HG03097 (cell line): ENCODE results near the gene KCNQ1.

Experiments used
- ATAC-seq: cut with Tn5 transposase; IDR thresholded peaks from one replicate; pipeline ENCODE4 v1.9.1; 2021; ENCODE audit not compliant: unreplicated experiment, low FRiP score

The KCNQ1 gene

DNA sequence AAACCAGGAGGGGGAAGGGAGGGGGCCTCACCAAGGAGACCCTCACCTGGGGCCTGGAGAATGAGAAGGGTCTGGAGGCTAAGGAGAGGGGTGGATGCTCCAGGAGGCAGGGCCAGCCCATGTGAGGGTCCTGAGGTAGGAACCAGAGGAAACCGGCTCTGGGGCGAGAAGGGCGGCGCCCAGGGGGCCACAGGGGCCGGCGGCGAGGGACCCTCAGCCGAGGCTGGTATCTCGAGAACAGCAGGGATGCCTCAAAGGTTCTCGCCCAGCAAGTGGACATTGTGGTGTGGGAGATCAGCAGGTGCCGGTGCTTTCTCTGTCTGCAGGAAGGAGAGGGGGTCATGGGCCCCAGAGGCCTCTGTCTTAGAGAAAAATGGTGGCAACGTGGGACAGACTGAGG, 392.8 kb downstream of the KCNQ1 start:
- no peak for ATAC-seq

DNA sequence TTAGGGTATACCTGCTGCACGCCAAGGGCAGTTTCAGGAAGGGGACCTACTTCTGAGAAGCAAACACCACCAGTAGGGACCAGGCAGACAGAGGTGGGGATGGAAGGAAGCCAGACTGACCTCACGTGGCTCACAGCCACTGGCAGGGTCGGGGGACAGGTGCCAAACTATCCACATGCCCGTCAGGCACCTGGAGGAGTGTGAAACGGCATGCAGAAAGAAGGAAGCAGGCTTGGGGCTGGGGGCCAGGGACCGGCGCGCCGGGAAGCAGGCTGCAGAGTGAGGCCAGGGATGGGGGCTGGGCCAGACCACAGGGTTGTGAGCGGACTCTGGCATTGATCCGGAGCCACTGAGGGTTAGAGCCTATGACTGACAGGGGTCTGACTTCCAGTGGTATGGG, 393.3 kb downstream of the KCNQ1 start:
- ATAC-seq, result no peak

DNA sequence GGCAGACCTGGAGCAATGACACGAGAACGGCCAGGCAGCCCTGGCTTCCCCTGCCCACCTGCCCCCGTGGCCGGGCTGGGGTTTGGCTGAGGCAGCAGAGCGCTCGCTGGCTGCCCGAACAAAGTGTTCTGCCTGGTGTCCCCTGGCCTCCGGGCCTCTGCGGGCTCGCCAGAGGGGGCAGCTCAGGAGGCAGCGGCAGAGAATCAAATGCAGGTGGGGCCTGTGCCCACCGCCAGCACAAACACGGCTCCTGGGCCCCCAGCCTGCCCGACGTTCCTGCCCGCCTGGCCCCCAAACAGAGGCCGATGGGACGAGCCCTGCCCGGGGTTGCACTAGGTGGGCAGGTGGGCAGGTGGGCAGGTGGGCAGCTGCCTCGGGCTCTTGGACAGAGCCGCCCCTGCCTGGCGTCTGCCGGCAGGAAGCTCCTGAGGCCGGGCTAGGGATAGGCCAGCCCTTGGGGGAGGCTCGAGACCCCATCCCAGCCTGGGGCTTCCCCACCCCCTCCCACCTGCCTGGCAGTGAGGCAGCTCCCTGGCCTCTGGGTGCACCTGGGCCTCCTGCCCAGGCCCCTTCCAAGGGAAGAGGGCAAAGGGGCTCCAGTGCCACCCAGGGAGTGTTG, 394.0 kb downstream of the KCNQ1 start:
- no peak for ATAC-seq

DNA sequence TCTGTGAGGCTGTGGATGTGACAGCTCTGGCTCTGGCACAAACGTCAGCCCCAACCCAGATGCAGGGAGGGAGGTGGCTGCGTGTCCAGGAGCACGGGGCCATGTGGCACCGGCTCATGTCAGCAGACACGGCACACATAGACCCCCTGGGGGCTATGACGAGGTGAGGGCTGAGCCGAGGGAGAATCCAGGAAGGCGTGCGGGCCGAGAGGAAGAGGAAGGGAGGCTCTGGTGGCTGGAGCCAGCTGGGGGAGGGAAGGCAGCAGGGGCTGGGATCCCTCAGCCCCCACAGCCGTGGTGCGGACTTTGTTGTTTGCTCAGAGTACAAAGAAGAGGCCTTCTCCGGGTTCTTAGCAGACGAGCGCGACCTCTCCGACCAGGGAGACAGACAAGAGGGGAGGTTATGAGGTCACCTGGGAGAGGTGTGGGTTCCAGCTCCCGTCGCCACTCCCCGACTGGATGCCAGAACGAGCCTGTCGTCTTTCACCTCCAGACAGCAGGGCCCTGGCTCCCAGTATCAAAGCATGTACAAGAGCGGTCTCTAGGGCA, 394.7 kb downstream of the KCNQ1 start:
- no peak for ATAC-seq

DNA sequence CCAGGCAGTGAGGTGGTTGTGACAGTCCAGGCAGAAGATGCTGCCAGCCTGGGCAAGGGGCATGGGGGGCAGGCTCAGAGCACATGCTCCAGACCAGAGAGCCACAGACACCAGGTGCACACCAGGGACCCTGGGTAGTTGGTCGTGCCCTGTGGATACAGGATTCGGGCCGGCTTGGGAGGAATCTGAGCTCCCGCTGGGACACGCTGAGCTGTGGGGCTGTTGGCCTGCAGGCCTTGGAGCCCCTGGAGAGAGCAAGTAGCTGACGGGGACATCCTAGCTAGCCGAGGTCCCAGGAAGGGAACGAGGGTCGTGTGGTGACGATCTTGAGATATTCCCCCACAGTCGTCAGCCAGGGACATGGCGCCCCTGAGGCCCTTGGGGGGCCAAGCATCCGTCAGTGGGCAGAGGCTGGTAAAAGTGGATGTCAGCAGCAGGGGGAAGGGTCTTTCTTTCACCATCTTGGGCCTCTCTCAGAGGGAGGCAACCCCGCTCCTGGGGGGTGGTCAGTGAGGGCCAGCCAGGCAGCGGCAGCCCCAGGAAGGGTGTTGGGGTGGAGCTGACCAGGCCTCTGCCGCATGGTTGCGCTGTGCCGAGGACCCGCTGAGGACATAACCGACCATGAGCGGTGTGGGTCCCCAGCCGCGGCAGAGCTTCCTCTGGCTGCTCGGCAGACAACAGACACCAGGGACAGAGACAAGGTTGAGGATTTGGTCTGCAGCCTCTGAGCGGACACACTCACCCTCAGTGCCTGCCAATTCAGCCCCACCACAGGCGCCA, 396.8 kb downstream of the KCNQ1 start:
- ATAC-seq, result no peak

DNA sequence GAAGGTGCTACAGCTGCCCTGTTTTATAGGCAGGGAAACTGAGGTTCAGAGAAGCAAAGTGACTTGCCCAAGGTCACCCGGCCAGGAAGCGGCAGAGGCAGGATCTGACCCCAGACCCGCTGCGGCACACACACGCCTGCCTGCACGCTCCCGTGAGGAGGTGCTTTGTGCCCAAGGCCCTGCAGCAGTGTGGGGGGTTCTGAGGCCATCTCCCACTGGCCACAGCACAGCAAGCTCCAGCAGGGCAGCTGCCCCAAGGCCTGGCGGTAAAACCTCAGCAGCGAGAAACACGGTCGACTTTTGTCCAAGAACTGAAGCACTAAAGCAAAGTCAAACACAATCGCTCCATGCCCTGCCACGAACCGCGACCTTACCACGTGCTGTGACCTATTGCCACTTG, 398.1 kb downstream of the KCNQ1 start:
- no peak for ATAC-seq

DNA sequence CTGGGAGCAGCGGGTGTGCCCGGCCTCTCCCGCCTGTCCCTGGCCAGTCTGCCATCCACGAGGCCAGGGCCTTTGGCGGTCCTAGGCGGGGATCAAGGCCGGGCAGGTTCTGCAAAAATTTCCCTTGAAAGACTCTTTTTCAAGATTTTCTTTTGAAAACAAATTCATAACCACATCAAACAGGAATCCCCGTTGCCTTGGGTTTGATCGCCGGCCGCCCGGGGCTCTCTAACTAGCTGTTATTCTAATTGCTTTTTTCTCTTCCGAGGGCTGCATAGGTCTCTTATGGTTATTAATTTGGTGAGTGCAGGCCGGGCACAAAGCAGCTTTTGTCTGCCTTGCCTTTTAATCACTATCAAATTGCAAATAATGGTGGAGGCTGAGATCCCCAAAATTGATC, 398.7 kb downstream of the KCNQ1 start:
- no peak for ATAC-seq

DNA sequence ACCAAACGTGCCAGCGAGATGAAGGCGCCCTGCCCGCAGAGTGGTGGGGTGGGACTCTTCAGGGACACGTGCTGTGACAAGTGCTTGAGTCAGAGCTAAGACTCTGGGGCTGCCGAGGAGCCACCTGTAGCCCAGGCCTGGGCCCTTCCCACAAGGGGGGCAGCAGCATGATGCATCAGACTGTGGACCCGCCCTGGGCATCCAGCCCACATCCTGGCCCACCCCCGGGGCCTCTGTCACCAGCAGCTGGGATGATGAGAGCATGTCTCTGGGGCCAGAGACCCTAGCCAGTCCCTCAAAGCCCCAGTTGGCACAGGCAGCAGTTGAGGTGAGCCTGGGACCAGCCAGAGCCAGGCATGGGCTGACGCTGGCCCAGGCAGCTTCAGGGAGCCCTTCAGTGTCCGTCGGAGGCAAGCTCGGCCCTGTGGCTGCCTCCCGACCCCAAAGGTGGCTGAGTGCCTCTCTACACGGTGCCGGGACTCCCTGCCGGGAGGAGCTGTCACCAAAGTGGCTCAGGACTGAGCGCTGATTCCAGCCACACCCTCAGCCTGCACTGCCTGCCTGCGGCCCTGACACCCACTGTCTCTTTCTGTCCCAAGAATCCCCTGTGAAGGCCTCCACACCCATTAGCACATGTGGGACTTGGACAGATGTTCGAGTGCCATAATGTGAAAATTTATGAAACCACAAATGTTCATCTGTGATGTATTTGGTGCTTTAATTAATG, 399.5 kb downstream of the KCNQ1 start:
- no peak for ATAC-seq

DNA sequence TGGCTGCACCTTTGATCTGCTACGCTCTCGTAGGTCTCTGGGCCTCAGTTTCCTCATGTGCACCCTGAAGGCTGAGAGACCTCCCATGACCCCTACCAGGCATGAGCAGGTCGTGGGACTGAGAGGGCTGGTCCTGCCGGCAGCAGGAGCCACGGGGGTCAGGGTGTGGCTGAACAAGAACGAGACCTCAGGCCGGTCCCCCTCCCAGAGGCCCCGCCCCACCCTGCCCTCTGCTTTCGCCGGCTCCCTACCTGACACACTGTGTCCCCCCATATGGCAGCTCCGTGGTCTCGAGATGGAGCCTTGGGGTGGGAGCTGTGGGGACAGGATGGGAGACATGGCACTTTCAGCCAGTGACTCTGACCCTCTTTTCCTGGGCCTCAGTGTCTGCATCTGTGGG, 400.2 kb downstream of the KCNQ1 start:
- ATAC-seq, result no peak

DNA sequence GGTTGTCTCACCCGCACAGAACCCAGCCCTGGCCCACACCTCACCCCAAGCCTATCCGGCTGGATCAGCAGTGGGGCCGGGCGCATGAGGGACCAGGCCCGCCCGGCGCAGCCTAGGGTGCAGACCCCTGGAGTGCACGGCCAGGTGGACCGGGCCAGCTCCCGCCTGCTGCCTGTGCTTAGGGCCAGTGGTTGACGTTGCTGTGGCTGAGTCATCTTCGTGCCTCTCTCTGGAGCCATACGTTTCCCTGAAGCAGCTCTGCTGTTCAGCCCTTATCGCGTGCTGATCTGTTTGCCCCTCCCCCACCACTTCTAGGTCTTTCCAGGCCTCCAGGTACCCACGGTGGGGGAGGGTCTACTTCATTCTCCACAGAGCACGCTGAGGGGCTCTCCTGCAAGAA, 401.2 kb downstream of the KCNQ1 start:
- no peak for ATAC-seq

DNA sequence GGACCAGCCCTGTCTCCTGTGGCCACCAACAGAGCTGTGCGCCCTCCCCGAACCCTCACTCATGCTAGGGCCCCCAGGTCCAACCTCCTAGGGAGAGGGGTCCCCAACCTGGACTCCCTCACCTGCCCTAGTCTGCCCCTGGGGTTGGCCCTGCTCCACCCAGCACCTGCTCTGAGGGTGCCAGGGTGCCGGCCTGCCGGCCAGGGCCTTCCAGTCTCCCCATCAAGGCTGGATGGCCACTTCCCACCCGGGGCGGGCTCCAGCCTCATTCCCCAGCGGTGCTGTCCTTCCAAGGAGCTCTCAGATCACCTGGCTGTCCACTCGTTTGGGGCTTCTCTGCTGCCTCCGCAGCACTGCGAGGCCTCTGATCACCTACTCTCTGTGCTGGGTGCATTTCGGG, 401.7 kb downstream of the KCNQ1 start:
- no peak for ATAC-seq

DNA sequence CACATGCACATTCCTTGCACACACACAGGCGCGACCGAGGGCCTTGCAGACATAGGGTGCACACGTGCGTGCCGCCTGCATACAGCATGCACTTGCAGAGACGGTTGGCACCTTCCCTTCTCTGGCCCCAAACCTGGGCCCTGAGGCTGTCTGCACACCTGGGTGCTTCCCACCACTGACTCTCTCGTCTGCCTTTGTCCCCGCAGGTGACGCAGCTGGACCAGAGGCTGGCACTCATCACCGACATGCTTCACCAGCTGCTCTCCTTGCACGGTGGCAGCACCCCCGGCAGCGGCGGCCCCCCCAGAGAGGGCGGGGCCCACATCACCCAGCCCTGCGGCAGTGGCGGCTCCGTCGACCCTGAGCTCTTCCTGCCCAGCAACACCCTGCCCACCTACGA, 402.8 kb downstream of the KCNQ1 start:
- ATAC-seq, result no peak

DNA sequence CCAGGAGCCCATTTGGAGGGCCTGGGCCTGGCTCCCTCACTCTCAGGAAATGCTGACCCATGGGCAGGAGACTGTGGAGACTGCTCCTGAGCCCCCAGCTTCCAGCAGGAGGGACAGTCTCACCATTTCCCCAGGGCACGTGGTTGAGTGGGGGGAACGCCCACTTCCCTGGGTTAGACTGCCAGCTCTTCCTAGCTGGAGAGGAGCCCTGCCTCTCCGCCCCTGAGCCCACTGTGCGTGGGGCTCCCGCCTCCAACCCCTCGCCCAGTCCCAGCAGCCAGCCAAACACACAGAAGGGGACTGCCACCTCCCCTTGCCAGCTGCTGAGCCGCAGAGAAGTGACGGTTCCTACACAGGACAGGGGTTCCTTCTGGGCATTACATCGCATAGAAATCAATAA, 403.7 kb downstream of the KCNQ1 start:
- ATAC-seq, result no peak

DNA sequence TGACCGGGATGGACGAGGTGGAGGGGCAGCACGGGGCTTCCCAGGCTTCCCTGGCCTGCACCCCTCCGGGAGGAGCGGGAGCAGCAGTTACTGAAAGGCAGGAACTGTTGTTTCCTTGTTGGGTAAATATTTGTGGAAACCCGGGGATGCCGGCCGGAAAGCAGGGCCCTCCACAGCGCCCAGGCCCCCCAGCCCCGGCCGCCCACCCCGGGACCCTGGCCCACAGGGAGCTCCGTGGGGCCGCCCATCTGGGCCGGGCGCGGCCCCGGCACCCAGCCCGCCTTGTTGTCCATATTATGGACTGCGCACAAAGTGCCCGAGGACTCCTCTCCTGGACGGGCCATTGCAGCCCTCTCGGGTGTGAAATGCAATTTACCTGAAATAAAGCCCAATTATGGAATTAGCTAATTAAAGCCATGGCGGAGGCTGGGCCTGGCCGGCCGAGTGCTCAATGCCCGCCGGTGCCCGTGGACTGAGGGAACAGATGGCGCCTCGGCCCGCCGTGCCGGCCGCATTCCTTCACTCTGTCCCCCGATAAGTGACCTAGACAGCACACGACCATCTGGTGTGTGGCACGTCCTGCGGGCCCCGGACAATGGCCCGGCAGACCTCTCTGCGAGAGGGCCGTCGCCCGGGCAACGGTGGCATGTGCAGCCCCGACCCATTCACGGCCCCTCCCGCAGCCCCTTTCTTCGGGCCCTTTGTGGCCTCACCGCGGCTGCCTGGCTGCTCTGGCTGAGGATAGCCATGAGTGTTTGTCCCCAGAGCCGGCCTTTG, 405.4 kb downstream of the KCNQ1 start:
- no peak for ATAC-seq

DNA sequence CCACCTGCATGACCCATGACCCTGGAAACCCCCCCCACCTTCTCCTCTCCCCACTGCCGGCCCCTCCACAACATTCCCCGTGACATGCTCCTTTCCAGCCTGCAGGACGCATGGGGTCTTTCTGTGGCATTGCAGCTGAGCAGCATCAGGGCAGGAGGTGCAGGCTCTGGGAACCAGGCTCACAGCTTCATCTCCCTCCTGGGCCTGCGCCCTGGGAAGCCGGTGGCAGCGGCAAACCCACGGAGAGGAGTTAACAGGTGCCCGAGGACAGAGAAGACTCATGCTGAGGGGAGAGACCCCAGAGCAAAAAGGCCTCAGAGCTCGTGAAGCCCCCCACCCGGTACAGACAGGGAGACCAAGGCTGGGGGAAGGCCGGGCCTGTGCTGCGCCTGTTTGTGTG, 408.6 kb downstream of the KCNQ1 start:
- no peak for ATAC-seq

DNA sequence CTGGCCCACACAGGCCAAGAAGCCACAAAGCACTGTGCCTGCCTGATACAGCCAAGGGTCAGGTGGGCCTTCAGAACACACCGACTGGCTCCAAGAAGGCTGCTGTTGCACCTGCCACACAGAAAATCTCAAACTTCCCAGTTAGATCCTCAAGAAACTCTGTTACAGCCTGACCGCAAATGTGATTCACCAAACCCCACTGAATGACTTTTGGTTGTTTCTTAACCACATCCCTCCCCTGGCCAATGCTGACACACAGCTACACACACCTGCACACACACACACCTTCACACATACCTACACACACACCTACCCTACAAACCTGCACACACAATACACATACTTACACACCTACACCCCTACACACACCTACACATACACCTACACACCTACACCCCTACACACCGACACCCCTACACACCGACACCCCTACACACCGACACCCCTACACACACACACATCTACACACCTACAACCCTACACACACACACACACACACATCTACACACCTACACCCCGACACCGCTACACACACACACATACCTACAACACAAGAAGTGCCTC, 409.3 kb downstream of the KCNQ1 start:
- ATAC-seq, result no peak

DNA sequence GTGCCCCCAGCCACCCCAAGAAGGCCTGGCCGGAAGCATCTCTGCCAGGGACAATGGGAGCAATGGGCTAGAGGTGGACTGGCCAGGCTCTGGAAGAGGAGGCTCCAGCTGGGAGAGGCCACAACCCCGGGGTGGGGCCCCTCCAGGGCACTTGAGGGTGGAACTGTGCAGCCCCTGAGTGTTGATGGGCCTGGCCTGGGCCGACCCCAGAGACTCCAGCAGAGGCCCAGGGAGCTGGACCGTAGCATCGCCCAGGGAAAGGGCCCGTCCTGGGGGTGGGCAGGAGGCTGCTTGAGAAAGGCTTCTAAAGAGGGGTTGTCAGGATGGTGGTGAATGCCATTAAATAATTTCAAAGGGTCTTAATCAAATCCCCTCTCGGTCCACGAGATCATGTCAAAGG, 410.4 kb downstream of the KCNQ1 start:
- ATAC-seq, result no peak

DNA sequence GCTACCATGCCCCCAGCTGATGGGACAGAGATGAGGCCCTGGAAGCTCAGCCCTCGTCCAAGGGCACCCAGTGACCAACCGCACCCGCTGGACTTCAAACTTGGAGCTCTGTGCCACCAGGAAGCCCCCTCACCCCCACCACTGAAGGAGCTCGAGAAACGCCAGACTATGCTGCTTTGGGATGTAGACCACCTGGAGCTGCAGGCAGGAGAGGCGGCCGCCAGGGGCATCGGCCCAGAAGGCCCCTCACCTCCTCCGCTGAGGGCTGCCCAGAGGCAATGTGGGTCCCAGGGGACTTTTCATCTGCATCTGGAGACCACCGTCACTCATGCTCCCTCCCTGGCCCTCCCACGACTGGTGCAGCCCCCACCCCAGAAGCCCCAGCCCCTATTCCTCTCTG, 412.5 kb downstream of the KCNQ1 start:
- no peak for ATAC-seq

DNA sequence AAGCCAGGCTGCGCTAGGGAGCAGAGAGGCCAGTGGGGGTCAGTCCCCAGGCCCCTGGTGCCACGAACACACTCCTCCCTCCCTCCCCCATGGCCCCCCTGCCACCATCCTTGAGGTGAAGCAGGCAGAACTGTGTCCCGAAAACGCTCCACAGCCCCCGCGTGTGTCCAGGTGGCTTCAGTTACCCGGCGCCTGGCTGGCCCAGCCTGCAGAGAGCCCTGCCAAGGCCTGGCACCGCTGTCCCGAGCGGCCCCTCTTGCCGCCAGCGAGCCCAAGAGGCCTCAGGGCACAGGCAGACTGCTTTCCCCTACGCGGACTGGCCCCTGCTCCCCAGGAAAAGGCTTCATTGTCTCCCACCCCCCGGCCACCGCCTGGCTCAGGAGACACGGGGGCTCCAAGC, 413.1 kb downstream of the KCNQ1 start:
- no peak for ATAC-seq

DNA sequence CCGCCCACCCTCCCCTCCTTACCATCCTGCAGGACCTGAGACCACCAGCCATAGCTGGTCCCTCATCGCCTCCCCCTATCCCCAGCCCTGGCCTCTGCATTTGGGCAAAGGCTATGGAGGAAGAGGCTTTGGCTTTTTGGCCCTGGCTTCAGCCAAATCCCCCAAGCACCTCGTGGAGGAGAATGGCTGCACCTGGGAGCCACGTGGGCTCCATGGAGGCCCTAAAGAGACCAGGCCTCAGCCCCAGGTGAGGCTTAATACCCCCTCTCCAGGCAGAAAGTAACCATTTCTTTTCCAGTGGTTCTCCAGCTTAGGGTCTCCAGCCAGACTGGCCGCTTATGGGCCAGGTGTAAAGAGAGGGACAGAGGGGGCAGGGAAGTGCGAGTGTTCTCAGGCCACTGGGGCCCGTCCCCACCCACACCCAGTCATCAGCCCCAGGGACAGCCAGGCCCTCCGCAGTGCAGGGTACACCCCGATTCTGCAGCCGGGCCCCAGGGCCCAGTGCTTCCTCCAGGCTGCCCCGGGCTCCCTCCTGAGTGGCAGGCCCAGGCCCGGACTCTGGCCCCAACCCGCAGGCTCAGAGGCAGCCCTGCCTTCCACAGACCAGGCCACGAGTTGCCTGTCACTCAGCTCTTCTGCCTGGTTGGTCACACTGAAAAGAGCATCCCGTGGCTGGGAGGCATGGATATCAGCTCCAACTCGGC, 414.3 kb downstream of the KCNQ1 start:
- ATAC-seq, result no peak
